Astrocyte of the hippocampus (primary cell): ENCODE measurements around the gene MEGF6.

ENCODE experiments used
- DNase-seq: peaks from one replicate; pipeline ENCODE4 v3.0.0; 2011; ENCODE audit warnings: low read depth, low spot score

MEGF6 gene

GRCh38 chr1:3608154-3608553 is 3.2 kb downstream of the MEGF6 start:
- no peak for DNase-seq

- DNase-seq = no peak
Measured at GRCh38 chr1:3607703-3608065, 3.6 kb downstream of the MEGF6 start.

GRCh38 chr1:3606779-3607702 is 4.3 kb downstream of the MEGF6 start:
- no peak for DNase-seq

GRCh38 chr1:3604997-3605823 is 6.1 kb downstream of the MEGF6 start:
- no peak for DNase-seq

GRCh38 chr1:3604468-3604974 is 6.8 kb downstream of the MEGF6 start:
- DNase-seq = no peak

- DNase-seq = no peak
Measured at GRCh38 chr1:3603571-3604467, 7.5 kb downstream of the MEGF6 start.

GRCh38 chr1:3603156-3603555 is 8.2 kb downstream of the MEGF6 start:
- no peak for DNase-seq

GRCh38 chr1:3602375-3602774 is 8.9 kb downstream of the MEGF6 start:
- no peak for DNase-seq

- DNase-seq = no peak
Measured at GRCh38 chr1:3601743-3602142, 9.6 kb downstream of the MEGF6 start.

GRCh38 chr1:3600354-3600753 is 11.0 kb downstream of the MEGF6 start:
- DNase-seq = no peak

GRCh38 chr1:3599816-3600215 is 11.5 kb downstream of the MEGF6 start:
- no peak for DNase-seq

GRCh38 chr1:3599286-3599811 is 12.0 kb downstream of the MEGF6 start:
- no peak for DNase-seq

GRCh38 chr1:3598522-3599285 is 12.6 kb downstream of the MEGF6 start:
- DNase-seq = no peak

- peak; percentile 61 for DNase-seq
Measured at GRCh38 chr1:3598051-3598491, 13.2 kb downstream of the MEGF6 start.

GRCh38 chr1:3597599-3597964 is 13.7 kb downstream of the MEGF6 start:
- DNase-seq = no peak

- DNase-seq = no peak
Measured at GRCh38 chr1:3596663-3597598, 14.4 kb downstream of the MEGF6 start.

- DNase-seq = no peak
Measured at GRCh38 chr1:3595949-3596348, 15.4 kb downstream of the MEGF6 start.

GRCh38 chr1:3594706-3595377 is 16.5 kb downstream of the MEGF6 start:
- DNase-seq = no peak

GRCh38 chr1:3593745-3594144 is 17.6 kb downstream of the MEGF6 start:
- DNase-seq = no peak
